Activated CD8-positive, alpha-beta memory T cell treated with anti-CD3 and anti-CD28 coated beads for 24 hours (primary cell): Measurements from ENCODE around the gene GAK.

ENCODE experiments used
- DNase-seq: peaks from one replicate; pipeline ENCODE4 v3.0.0-alpha.2; 2020

The GAK gene

GRCh38 chr4:963276-964225 lies 31.4 kb upstream of the GAK start:
- DNase-seq = no peak

- DNase-seq = no peak
Measured at GRCh38 chr4:962231-963208, 30.4 kb upstream of the GAK start.

- no peak for DNase-seq
Measured at GRCh38 chr4:961351-962230, 29.5 kb upstream of the GAK start.

- no peak for DNase-seq
Measured at GRCh38 chr4:960636-961350, 28.7 kb upstream of the GAK start.

GRCh38 chr4:960140-960635 lies 28.1 kb upstream of the GAK start:
- DNase-seq = no peak

GRCh38 chr4:959338-960139 lies 27.4 kb upstream of the GAK start:
- no peak for DNase-seq

GRCh38 chr4:958696-959337 lies 26.7 kb upstream of the GAK start:
- DNase-seq = no peak

- DNase-seq = no peak
Measured at GRCh38 chr4:958314-958665, 26.2 kb upstream of the GAK start.

- DNase-seq = no peak
Measured at GRCh38 chr4:957581-958313, 25.6 kb upstream of the GAK start.

GRCh38 chr4:957231-957580 lies 25.1 kb upstream of the GAK start:
- no peak for DNase-seq

- no peak for DNase-seq
Measured at GRCh38 chr4:956531-957230, 24.6 kb upstream of the GAK start.

- no peak for DNase-seq
Measured at GRCh38 chr4:955931-956381, 23.8 kb upstream of the GAK start.

- DNase-seq = no peak
Measured at GRCh38 chr4:955161-955921, 23.2 kb upstream of the GAK start.

GRCh38 chr4:954211-955020 lies 22.3 kb upstream of the GAK start:
- no peak for DNase-seq

GRCh38 chr4:953574-953915 lies 21.4 kb upstream of the GAK start:
- DNase-seq = no peak

- DNase-seq = no peak
Measured at GRCh38 chr4:952881-953573, 20.9 kb upstream of the GAK start.
